Loucy (cell line): ENCODE measurements around the gene HOXA5.

Experiments used
- CTCF ChIP-seq: fragments of 200-600 bp; sonication (generic); conservative IDR thresholded peaks from 2 replicates; pipeline ENCODE4 v1.5.1; 2014; ENCODE audit warnings: mild to moderate bottlenecking, antibody characterized with exemption, low read length
- EZH2phosphoT487 ChIP-seq: fragments of 200-600 bp; IDR thresholded peaks from 2 replicates; pipeline ENCODE4 v1.6.1; 2018; ENCODE audit warnings: antibody characterized with exemption, mild to moderate bottlenecking, moderate library complexity, borderline replicate concordance

- TF ChIP-seq CTCF = no peak
- no peak for TF ChIP-seq EZH2phosphoT487
Observed at GRCh38 chr7:27139334-27140125, 4.0 kb downstream of the HOXA5 start.
